H9 (cell line): Measurements from ENCODE around the gene CHAF1A. TPM values are rescaled to one million over a fixed set of nuclear protein-coding genes. Genes with fewer than 3 reads are reported as not detected.

Experiments used
- DNase-seq: peaks from one replicate; pipeline ENCODE4 v3.0.0-alpha.2; 2017
- H2AFZ ChIP-seq: one replicate; pipeline ENCODE4 v1.6.1; 2013; ENCODE audit warnings: mild to moderate bottlenecking, low read length, control low read depth, moderate library complexity
- H2AK5ac ChIP-seq: 2 replicates; pipeline ENCODE4 v1.6.1; 2013; ENCODE audit warnings: low read length, control low read depth, mixed read lengths; ENCODE audit not compliant: insufficient read length
- H2BK120ac ChIP-seq: one replicate; pipeline ENCODE4 v1.6.1; 2013; ENCODE audit warnings: low read depth, mild to moderate bottlenecking, low read length, control low read depth, inconsistent platforms; ENCODE audit not compliant: poor library complexity, severe bottlenecking
- H2BK12ac ChIP-seq: 2 replicates; pipeline ENCODE4 v1.6.1; 2013; ENCODE audit warnings: low read length, control low read depth, mixed read lengths, low read depth; ENCODE audit not compliant: insufficient read length
- H2BK15ac ChIP-seq: 2 replicates; pipeline ENCODE4 v1.6.1; 2013; ENCODE audit warnings: low read depth, low read length, control low read depth
- H2BK20ac ChIP-seq: one replicate; pipeline ENCODE4 v1.6.1; 2013; ENCODE audit warnings: low read depth, mild to moderate bottlenecking, low read length, control low read depth, inconsistent platforms; ENCODE audit not compliant: poor library complexity, severe bottlenecking
- H2BK5ac ChIP-seq: 2 replicates; pipeline ENCODE4 v1.6.1; 2013; ENCODE audit warnings: low read length, control low read depth, mixed read lengths; ENCODE audit not compliant: insufficient read length
- H3K14ac ChIP-seq: 2 replicates; pipeline ENCODE4 v1.6.1; 2013; ENCODE audit warnings: low read length, control low read depth; ENCODE audit not compliant: insufficient read depth
- H3K18ac ChIP-seq: 2 replicates; pipeline ENCODE4 v1.6.1; 2013; ENCODE audit warnings: low read depth, mild to moderate bottlenecking, mixed read lengths, low read length, control low read depth; ENCODE audit not compliant: insufficient read length
- H3K23ac ChIP-seq: 2 replicates; pipeline ENCODE4 v1.6.1; 2013; ENCODE audit warnings: low read length, control low read depth, mixed read lengths, low read depth; ENCODE audit not compliant: insufficient read length
- H3K23me2 ChIP-seq: 2 replicates; pipeline ENCODE4 v1.6.1; 2013; ENCODE audit warnings: low read depth, mild to moderate bottlenecking, mixed read lengths, low read length, control low read depth; ENCODE audit not compliant: insufficient read length, poor library complexity, severe bottlenecking
- H3K27ac ChIP-seq: 2 replicates; pipeline ENCODE4 v1.5.1; 2013; ENCODE audit warnings: low read length, control low read depth, mixed read lengths, low read depth; ENCODE audit not compliant: insufficient read length
- H3K27me3 ChIP-seq: 2 replicates; pipeline ENCODE4 v1.6.1; 2013; ENCODE audit warnings: low read length, control low read depth, inconsistent platforms; ENCODE audit not compliant: insufficient read depth
- H3K4ac ChIP-seq: 2 replicates; pipeline ENCODE4 v1.6.1; 2013; ENCODE audit warnings: low read depth, mild to moderate bottlenecking, control low read depth, inconsistent platforms, low read length, moderate library complexity
- H3K4me1 ChIP-seq: 2 replicates; pipeline ENCODE4 v1.6.1; 2013; ENCODE audit warnings: low read length, control low read depth, inconsistent platforms; ENCODE audit not compliant: insufficient read depth
- H3K4me2 ChIP-seq: 2 replicates; pipeline ENCODE4 v1.6.1; 2013; ENCODE audit warnings: low read length, control low read depth, mixed read lengths; ENCODE audit not compliant: insufficient read length, insufficient read depth
- H3K56ac ChIP-seq: 2 replicates; pipeline ENCODE4 v1.6.1; 2013; ENCODE audit warnings: low read depth, mild to moderate bottlenecking, mixed read lengths, low read length, control low read depth; ENCODE audit not compliant: insufficient read length
- H3K79me1 ChIP-seq: 2 replicates; pipeline ENCODE4 v1.6.1; 2013; ENCODE audit warnings: low read depth, mild to moderate bottlenecking, moderate library complexity, low read length, control low read depth, inconsistent platforms; ENCODE audit not compliant: insufficient read depth, poor library complexity, severe bottlenecking
- H3K79me2 ChIP-seq: 2 replicates; pipeline ENCODE4 v1.6.1; 2013; ENCODE audit warnings: low read length, control low read depth, inconsistent platforms; ENCODE audit not compliant: insufficient read depth
- H3K9ac ChIP-seq: 2 replicates; pipeline ENCODE4 v1.6.1; 2013; ENCODE audit warnings: low read length, control low read depth, mixed read lengths; ENCODE audit not compliant: insufficient read length; ENCODE audit errors: extremely low read depth
- H3K9me3 ChIP-seq: one replicate; pipeline ENCODE4 v1.6.1; 2013; ENCODE audit warnings: low read depth, low read length, inconsistent platforms; ENCODE audit not compliant: control insufficient read depth
- H3T11ph ChIP-seq: one replicate; pipeline ENCODE4 v1.6.1; 2013; ENCODE audit warnings: mild to moderate bottlenecking, low read length, control low read depth, inconsistent platforms
- H4K20me1 ChIP-seq: one replicate; pipeline ENCODE4 v1.6.1; 2013; ENCODE audit not compliant: control insufficient read depth, insufficient read length, insufficient read depth
- H4K5ac ChIP-seq: 2 replicates; pipeline ENCODE4 v1.6.1; 2013; ENCODE audit warnings: low read depth, mild to moderate bottlenecking, mixed read lengths, low read length, control low read depth; ENCODE audit not compliant: insufficient read length
- H4K8ac ChIP-seq: replicated peaks from 2 replicates; pipeline ENCODE4 v1.6.1; 2013; ENCODE audit warnings: low read length, control low read depth, mixed read lengths, low read depth; ENCODE audit not compliant: insufficient read length
- H4K91ac ChIP-seq: 2 replicates; pipeline ENCODE4 v1.6.1; 2013; ENCODE audit warnings: low read depth, mild to moderate bottlenecking, moderate library complexity, mixed read lengths, low read length, control low read depth; ENCODE audit not compliant: insufficient read length
- H3K27ac Mint-ChIP-seq, 3 experiments: 2 replicates in 2 of 3; 3 replicates in 1 of 3; pipeline ENCODE4 v1.8.0; 2020 to 2021; ENCODE audit warnings: mixed read lengths in 3 of 3, mild to moderate bottlenecking in 1 of 3, moderate library complexity in 1 of 3
- H3K27me3 Mint-ChIP-seq: 2 replicates; pipeline ENCODE4 v1.8.0; 2021; ENCODE audit warnings: low read depth, mild to moderate bottlenecking, moderate library complexity, mixed read lengths
- H3K36me3 Mint-ChIP-seq, 3 experiments: 2 replicates in 2 of 3; 3 replicates in 1 of 3; pipeline ENCODE4 v1.8.0; 2020 to 2021; ENCODE audit warnings: low read depth in 3 of 3, mixed read lengths in 3 of 3; ENCODE audit not compliant: insufficient read depth in 1 of 3
- H3K4me1 Mint-ChIP-seq, 2 experiments: 2 replicates each; pipeline ENCODE4 v1.8.0; 2020; ENCODE audit warnings: mixed read lengths in 2 of 2
- H3K4me3 Mint-ChIP-seq, 2 experiments: 2 replicates in 1 of 2; 3 replicates in 1 of 2; pipeline ENCODE4 v1.8.0; 2020 to 2021; ENCODE audit warnings: mild to moderate bottlenecking in 2 of 2, mixed read lengths in 2 of 2, moderate library complexity in 1 of 2
- H3K9me3 Mint-ChIP-seq, 2 experiments: 2 replicates in 1 of 2; 3 replicates in 1 of 2; pipeline ENCODE4 v1.8.0; 2020; ENCODE audit warnings: mild to moderate bottlenecking in 2 of 2, mixed read lengths in 2 of 2, moderate library complexity in 1 of 2
- WGBS: extraction: QIAGEN DNeasy Blood & Tissue Kit; methylation state at CpG from one replicate; pipeline ENCODE4 v1.1.7; 2013; ENCODE audit warnings: missing lambda C conversion rate, low lambda C conversion rate, mixed read lengths; ENCODE audit not compliant: insufficient read length; ENCODE audit errors: extremely low coverage; 5-methylcytosine and 5-hydroxymethylcytosine counted together
- total RNA-seq: library from RNA; stranded (reverse); gene quantifications from 2 replicates; pipeline ENCODE4 v1.2.1, GENCODE V29; 2021
- TF ChIP-seq, protein P1 (sequence below): fragments of 200-600 bp; sonication (generic); conservative IDR thresholded peaks from 3 replicates; pipeline ENCODE4 v1.8.0; 2021; ENCODE audit warnings: antibody characterized with exemption, mild to moderate bottlenecking

CHAF1A gene
- total RNA-seq, 1 experiment from 2014 or later, result 143 TPM

DNA sequence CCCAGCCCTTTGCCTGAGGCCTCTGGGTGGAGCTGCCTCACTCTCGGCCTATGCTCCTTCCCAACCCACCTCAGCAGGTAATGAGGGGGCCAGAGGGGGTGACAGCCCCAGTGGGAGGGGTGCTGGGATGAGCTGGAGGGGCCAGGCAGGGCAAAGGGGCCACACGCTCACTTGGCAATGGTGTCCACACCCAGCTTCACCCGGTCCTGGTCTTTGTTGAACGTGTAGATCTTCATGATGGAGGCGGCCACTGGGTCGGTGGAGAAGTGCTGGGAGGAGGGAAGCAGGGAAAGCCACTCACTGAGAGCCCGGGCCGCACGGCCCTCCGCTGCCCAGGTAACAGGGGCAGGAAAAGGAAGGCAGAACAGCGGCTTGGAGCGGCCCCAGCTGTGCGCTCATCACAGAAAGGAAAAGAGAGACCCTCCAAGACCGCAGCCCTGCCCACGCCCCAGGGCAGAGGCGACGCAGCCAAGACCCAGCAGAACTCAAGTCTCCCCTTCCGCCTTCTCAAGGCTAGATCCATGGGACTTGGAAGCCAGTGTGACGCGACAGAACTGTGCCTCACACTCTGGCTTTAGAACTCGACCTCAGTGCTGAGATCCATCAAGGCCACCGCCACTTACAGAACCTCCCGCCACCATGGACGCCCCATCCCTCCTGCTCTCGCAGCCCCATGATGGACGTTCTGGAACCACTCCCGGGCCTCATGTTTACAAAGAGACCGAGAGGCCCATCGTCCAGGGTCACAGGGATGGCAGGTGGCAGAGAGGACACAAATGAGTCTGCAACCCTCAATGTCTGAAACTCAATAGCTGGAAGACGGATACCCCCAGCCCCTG is 45.9 kb downstream of the CHAF1A start:
- Histone ChIP-seq H2BK20ac (no peak overlapping the region), H2BK120ac (no peak overlapping the region), H3K4ac (no peak overlapping the region), H3K79me2 (no peaks in the 10 kb centered on the region), H2BK12ac (no peak overlapping the region), H3K4me1 (no peaks in the 10 kb centered on the region), H3K4me2 (no peak overlapping the region), H3K18ac (no peak overlapping the region), H4K5ac (no peak overlapping the region), H3K9ac (no peak overlapping the region), H2BK5ac (no peak overlapping the region), H4K91ac (no peak overlapping the region), H2AK5ac (no peak overlapping the region), H3K79me1 (no peaks in the 10 kb centered on the region), H3K27ac (no peak overlapping the region), H3K14ac (no peak overlapping the region), H3K23ac (no peak overlapping the region), H3K56ac (no peak overlapping the region), H3K27me3 (no peaks in the 10 kb centered on the region), H4K20me1 (no peaks in the 10 kb centered on the region), H3K9me3 (no peaks in the 10 kb centered on the region), H3K23me2 (no peaks in the 10 kb centered on the region), H2AFZ (no peak overlapping the region), H2BK15ac (no peak overlapping the region), H3T11ph (no peak overlapping the region), H4K8ac (no peak overlapping the region)
- Mint-ChIP-seq H3K27me3 (no peaks in the 10 kb centered on the region; the same call in 1 of the 2 replicates), H3K4me1 (no peaks in the 10 kb centered on the region), H3K27ac (peak overlapping the region in 1 of 3 experiments; percentile 75; a peak in 3 of 7 replicates), H3K9me3 (no peaks in the 10 kb centered on the region), H3K36me3 (peaks cover 15 to 62% (median 39%) of the 10 kb centered on the region in 3 experiments; a peak in 6 of 7 replicates), H3K4me3 (no peak overlapping the region)
- no peak for DNase-seq
- TF ChIP-seq, protein P1, sequence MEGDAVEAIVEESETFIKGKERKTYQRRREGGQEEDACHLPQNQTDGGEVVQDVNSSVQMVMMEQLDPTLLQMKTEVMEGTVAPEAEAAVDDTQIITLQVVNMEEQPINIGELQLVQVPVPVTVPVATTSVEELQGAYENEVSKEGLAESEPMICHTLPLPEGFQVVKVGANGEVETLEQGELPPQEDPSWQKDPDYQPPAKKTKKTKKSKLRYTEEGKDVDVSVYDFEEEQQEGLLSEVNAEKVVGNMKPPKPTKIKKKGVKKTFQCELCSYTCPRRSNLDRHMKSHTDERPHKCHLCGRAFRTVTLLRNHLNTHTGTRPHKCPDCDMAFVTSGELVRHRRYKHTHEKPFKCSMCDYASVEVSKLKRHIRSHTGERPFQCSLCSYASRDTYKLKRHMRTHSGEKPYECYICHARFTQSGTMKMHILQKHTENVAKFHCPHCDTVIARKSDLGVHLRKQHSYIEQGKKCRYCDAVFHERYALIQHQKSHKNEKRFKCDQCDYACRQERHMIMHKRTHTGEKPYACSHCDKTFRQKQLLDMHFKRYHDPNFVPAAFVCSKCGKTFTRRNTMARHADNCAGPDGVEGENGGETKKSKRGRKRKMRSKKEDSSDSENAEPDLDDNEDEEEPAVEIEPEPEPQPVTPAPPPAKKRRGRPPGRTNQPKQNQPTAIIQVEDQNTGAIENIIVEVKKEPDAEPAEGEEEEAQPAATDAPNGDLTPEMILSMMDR, result 0 out of 3 replicates have a peak, but pooled peaks have one; percentile 2
- no CpG with 5 or more reads among the region's 30 CpGs for WGBS
